HG03066 (cell line): Measurements from ENCODE around the gene GDAP1L1.

Experiments used
- ATAC-seq: cut with Tn5 transposase; IDR thresholded peaks from one replicate; pipeline ENCODE4 v1.9.1; 2021; ENCODE audit warnings: low read depth; ENCODE audit not compliant: unreplicated experiment

GDAP1L1 gene

DNA sequence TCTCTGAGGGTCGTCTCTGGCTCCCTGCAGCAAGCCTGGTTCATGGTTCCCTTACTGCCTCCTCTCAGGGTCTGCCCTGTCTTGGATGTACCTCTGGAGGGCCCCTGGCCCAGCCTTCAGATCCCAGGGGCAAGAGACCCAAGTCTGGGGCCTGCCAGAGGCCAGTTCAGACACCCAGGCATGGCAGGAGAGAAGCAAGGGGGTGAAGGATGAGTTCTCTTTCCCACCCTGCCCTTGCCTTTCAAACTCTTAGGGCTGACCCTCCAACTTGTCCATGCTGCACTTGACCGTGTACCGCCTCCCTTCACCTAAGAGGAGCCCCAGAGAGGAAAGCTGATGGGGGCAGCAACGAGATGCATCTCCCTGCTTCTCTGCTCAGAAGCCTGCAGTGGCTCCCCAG is 4.2 kb downstream of the GDAP1L1 start:
- no peak for ATAC-seq

- no peak for ATAC-seq
These were observed 6.4 kb downstream of the GDAP1L1 start for GRCh38 chr20:44253528-44253927.

- no peak for ATAC-seq
These were observed 7.0 kb downstream of the GDAP1L1 start for GRCh38 chr20:44254073-44254472.

DNA sequence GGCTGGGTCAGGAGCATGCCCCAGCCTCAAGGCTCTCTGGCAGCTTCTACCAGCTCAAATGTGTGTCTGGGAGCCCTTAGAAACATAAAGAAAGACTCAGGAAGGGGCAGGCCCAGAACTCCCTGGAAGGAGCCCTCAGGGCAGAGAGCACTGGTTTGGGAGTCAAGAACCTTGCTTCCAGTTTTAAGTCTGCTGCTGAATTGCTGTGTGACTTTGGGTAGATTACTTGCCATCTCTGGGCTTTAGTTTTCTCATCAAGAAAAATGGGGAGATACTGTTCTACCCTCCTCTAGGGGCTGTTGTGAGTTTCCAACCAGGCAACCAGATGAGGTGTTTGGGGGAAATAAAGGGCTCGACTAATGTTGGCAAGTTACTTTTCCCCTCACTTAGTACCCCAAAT is 8.8 kb downstream of the GDAP1L1 start:
- ATAC-seq: no peak

DNA sequence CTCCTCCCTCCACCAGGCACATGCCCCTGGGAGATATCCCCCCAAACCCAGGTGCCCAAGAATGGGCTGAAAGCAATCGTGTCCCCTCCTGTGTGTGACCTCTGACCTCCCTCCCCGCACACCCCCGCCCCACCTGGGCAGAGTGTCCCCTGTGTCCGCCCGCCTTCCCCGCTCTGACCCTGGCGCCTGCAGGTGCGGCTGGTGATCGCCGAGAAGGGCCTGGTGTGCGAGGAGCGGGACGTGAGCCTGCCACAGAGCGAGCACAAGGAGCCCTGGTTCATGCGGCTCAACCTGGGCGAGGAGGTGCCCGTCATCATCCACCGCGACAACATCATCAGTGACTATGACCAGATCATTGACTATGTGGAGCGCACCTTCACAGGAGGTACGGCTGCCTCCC is 9.9 kb downstream of the GDAP1L1 start:
- ATAC-seq: no peak

DNA sequence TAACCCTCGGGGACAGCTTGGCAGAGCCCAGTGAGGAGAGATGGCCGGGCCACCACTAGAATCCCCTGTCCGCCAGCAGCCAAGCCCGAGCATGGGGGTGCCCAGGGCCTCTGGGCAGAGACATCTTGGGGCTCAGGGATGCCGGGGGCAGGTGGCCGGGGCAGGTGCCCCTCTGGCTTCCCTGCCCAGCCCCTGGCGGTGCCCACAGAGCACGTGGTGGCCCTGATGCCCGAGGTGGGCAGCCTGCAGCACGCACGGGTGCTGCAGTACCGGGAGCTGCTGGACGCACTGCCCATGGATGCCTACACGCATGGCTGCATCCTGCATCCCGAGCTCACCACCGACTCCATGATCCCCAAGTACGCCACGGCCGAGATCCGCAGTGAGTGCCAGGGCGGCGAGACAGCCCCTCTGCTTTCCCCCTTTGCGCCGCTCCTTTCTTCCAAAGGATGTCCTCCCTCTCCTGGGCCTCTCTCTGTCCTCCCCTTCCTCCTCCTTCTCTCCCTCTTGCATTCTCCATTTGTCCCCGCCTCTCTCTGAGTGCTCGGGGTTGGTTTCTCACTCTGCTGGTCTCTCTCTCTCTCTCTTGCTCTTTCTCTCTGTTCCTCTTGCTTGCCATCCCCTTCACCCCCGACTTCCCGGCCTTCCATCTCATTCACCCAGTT is 11.2 kb downstream of the GDAP1L1 start:
- ATAC-seq: no peak

- ATAC-seq: no peak
These were observed 17.2 kb downstream of the GDAP1L1 start for GRCh38 chr20:44264287-44264686.

- no peak for ATAC-seq
These were observed 21.7 kb downstream of the GDAP1L1 start for GRCh38 chr20:44268802-44269201.

DNA sequence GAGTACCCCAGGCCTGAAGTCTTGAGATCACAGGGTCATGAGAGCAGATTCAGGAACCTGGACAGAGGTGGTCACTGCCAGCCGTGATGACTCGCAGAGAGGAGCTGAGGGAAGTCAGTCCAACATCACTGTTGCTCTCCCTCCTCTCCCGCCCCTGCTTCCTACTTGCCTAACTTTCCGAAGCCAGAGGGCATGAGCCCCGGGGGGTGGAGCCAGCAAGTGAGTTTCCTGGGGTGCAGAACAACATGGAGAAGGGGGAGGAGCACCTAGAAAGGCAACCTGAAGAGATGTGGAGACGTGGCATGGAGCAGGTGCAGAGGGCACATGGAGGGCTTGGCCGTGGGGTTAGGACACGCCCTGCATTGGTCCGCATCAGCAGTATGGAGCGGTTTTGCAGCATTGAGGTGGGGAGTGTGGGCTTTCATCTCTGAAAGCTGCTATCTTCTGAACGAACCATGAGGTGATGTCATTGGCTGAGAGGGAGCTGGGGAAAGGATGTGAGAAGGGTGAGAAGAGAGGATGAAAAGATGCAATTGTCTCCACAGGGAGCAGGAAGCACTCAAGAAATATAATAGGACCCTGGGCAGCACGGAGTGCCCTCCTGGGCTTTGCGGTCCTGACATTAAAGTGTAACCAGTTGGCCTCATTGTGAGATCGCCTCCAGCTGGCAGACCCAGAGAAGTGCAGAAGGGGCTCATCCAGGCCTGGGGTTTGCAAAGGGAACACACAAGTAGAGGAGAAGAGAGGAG is 25.0 kb downstream of the GDAP1L1 start:
- no peak for ATAC-seq

DNA sequence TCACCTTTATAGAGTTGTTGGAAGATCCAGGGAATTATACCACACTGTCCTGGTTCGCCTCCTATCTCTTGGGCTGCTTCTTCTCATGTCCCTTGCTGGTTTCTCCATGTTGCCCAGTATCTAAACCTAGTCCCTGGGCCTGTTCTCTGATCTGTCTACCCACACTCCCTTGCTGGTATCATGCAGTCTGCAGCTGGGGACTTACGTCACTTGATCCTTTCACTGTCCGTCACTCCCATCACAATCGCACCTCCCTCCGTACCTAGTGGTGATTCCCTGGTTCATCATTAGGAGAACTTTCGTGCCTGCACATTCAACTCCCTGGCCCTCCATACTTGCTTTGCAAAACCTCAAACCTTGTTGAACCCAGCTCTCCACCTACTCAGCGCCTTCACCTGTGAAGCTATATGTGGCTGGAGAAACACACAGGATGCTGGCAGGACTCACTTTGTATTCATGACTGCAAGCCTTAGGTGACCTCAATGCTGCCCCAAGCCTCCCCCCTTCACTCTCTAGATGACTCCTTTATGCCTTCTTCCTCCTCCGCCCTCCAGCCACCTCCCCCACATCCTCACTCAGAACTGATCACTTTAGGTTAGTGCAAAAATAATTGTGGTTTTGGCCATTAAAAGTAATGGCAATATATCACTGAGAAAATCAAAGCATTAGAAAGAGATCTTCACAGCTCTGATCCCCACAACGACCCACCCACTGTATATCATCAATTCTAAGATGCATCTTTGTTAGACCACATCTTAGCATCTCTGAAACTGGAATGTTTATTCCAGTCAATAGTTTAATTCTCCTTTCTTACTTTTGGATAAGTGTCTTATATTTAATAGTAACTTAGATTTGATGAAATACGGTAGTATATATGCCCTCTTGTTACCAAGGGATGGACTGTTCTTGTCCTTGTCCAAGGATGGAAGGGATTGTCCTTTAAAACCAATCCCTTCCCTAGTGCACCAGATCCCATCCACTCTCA is 26.4 kb downstream of the GDAP1L1 start:
- ATAC-seq: no peak

GRCh38 chr20:44274303-44275017 is 27.4 kb downstream of the GDAP1L1 start:
- ATAC-seq: no peak

DNA sequence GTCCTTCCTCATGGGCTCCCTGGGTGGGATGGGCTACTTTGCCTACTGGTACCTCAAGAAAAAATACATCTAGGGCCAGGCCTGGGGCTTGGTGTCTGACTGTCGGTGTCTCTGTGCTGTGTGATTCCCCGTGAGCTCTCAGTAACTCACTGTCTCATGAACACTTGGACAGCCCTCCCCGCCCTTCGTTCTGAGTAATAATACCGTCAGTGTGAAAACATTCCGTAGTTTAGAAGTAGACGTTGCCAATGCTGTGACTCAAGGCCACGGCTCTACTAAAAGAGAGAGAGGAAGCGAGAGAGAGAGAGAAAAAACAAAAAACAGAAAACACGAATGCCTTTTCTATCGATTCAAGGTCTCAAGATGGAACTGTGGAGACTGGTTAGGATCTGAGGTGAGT is 32.1 kb downstream of the GDAP1L1 start:
- ATAC-seq: no peak

DNA sequence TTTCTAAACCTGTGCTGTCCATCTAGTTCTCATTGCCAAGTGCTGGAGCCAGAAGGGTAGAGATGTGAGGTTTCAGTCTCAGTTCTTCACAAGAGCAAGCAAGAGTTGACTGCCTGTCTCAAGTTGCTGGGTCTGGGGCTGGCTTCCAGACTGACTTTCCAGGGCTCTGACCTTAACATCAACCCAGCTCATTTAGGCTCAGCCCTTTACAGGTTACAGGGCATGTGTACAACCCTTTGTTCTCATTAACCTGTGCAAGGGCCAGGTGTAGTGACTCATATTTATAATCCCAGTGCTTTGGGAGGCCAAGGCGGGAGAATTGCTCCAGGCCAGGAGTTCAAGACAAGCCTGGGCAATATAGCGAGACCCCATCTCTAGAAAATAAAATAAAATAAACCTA is 33.3 kb downstream of the GDAP1L1 start:
- ATAC-seq: no peak

GRCh38 chr20:44282192-44282591 is 35.1 kb downstream of the GDAP1L1 start:
- ATAC-seq: no peak

DNA sequence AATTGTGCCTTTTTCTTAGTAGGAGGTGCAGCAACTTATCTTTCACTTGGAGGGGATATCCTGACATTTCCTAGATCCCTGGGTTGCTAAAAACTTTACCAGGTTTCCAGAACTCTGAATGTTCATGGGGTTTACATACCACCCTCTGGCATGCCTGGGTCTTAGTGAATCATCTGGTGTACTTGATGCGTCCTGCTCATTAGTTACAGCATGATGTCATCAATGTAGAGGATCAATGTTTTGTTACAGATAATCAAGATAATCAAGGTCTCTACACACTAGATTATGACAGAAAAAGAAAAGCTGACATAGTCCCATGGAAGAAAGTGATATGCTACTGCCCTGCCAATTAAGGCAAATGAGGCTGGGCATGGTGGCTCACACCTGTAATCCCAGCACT is 36.9 kb downstream of the GDAP1L1 start:
- ATAC-seq: no peak

DNA sequence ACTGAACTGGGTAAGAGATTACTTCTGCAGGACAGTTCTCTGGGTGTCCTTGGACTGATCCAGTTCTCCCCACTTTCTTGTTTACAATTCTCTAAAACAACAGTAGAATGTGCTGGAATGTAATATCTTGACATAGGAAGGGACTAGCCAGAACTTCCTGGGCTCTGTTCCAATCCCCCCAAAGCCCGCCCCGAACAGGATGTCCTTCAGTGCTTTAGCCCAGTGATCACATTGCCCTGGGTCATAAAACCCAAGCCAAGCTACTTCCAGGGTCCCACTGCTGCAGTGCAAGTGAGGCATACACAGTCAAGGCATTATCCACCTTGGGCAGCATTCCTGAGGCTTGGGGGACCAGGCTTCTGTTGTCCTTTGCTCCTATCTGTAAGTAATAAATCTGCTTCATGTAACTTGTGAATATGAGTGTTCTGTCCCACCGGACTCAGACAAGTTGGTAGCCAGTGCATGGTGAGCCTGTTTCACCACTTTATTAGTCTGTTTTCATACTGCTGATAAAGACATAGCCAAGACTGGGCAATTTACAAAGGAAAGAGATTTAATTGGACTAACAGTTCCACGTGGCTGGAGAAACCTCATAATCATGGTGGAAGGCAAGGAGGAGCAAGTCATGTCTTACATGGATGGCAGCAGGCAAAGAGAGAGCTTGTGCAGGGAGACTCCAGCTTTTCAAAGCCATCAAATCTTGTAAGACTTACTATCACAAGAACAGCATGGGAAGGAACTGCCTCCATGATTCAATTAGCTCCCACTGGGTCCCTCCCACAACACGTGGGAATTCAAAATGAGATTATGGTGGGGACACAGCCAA is 40.4 kb downstream of the GDAP1L1 start:
- ATAC-seq: no peak

DNA sequence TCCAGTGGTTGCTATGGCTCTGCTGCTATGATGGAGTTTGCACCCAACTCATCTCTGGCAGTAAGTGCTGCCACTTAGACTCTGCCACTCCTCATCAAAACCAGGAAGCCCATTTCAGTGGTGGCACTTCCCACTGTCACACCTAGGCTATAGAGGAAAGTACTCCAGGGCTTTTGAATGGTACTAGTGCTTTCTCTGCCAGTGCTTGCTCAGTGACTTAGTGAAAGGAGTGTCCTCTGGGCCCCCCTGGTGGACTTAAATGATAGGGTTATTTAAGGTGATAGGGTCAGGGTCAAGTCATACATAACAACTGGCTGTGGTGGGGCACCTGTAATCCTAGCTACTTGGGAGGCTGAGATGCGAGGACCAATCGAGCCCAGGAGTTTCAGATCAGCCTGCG is 41.1 kb downstream of the GDAP1L1 start:
- no peak for ATAC-seq

DNA sequence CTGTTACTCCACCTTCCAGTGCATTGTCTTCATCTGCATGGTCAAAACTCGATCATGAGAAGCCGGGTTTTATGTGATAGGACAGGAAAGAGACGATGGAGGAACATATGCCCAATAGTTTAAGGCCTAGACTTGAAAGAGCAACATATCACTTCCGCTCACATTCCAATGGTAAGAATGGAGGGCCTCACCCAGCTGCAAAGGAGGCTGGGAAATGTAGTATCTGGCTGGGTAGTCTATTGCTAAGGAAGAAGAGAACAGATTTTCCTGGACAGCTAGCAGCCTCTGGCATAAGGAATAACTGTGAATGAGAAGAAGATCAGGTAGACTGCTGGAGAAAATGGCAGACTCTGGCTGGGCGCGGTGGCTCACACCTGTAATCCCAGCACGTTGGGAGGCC is 44.6 kb downstream of the GDAP1L1 start:
- no peak for ATAC-seq

DNA sequence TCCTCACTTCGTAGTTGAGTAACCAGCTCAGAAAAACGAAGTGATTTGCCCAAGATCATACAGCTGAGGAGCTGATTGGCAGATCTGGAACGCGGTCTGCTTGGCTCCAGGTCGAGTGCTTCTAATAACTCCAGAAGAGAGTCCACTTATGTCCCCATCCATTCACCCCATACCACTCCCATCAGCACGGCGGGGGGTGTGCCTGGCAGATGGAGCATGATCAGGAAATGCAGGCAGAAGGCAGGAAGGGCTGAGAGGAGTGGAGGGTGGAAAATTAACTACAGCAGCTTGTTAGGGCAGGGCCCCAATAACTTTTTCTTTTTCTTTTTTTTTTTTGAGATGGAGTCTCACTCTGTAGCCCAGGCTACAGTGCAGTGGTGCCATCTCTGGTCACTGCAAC is 48.9 kb downstream of the GDAP1L1 start:
- ATAC-seq: no peak

GRCh38 chr20:44297721-44298120 is 50.6 kb downstream of the GDAP1L1 start:
- no peak for ATAC-seq
